ENCODE results near the gene NECAB2. TPM values are rescaled to one million over a fixed set of nuclear protein-coding genes. Genes with fewer than 3 reads are reported as not detected.

Gene NECAB2
- total RNA-seq, 4 donors from 2014 or later: 0.65 TPM; not detected in 3

GRCh38 chr16:83959656-83960434 is 8.2 kb upstream of the NECAB2 start:
- DNase-seq (ENCODE audit: low spot score): no peak
- no peak for TF ChIP-seq CTCF (IDR thresholded peaks at IDR 0.05)
- no peak for ATAC-seq (ENCODE audit: low FRiP score)

- DNase-seq (ENCODE audit: low spot score) (no peak), ATAC-seq (ENCODE audit: low FRiP score) (no peak)
- TF ChIP-seq CTCF (IDR thresholded peaks at IDR 0.05): no peak
Observed at GRCh38 chr16:83960521-83961249, 7.4 kb upstream of the NECAB2 start.

- DNase-seq (ENCODE audit: low spot score) (no peak), ATAC-seq (ENCODE audit: low FRiP score) (no peak)
- no peak for TF ChIP-seq CTCF (IDR thresholded peaks at IDR 0.05)
Observed at GRCh38 chr16:83961591-83961990, 6.5 kb upstream of the NECAB2 start.

GRCh38 chr16:83963277-83964119 is 4.5 kb upstream of the NECAB2 start:
- DNase-seq (ENCODE audit: low spot score) (no peak), ATAC-seq (ENCODE audit: low FRiP score) (no peak)
- no peak for TF ChIP-seq CTCF (IDR thresholded peaks at IDR 0.05)

GRCh38 chr16:83964684-83965443 is 3.2 kb upstream of the NECAB2 start:
- ATAC-seq (ENCODE audit: low FRiP score) (no peak), DNase-seq (ENCODE audit: low spot score) (no peak)
- TF ChIP-seq CTCF (IDR thresholded peaks at IDR 0.05): no peak

GRCh38 chr16:83965444-83966152 is 2.4 kb upstream of the NECAB2 start:
- DNase-seq (ENCODE audit: low spot score) (no peak), ATAC-seq (ENCODE audit: low FRiP score) (no peak)
- TF ChIP-seq CTCF (IDR thresholded peaks at IDR 0.05): no peak
